ENCODE data around the gene FCGR3A.
"Not testable (repeated sequence)": the region's sequence is repeated elsewhere in the genome, so short reads cannot be mapped to it uniquely, and the experiment has no call there.

DNA sequence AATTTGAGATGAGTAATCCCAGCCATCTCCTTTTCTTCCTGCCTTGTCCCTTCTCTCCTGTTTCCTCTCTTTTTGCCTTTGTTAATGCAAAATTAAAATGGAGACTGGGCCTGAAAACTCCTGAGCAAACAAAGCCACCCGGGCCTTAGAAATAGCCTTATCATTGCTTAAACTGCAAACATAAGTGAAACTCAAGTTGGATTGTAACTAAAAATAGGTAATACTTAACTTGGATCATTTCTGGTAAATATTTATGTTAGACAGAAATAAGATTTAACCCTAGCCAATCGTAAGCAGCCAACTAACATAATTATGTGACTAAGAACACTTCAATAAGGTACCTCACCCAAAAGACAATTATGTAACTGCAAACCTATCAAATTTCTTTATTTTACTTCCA lies 46.0 kb upstream of the FCGR3A start:
- TF ChIP-seq CTCF (conservative IDR thresholded peaks at IDR 0.05); EZH2 (IDR thresholded peaks at IDR 0.05; ENCODE audit: low read depth): not testable (repeated sequence)

Data from PC-9 (cell line).